DND-41 (cell line): Measurements from ENCODE around the gene ZBTB18.

Source experiments
- ATAC-seq: fragments of 200-7000 bp; cut with Tn5 transposase; 3 replicates; pipeline ENCODE4 v1.9.1; 2021; ENCODE audit warnings: low read depth; ENCODE audit not compliant: insufficient read depth
- DNase-seq: peaks from one replicate; pipeline ENCODE4 v3.0.0-alpha.2; 2020
- H2AFZ ChIP-seq: 2 replicates; pipeline ENCODE4 v1.6.0; 2012; ENCODE audit warnings: low read depth, low read length
- H3K27ac ChIP-seq: 2 replicates; pipeline ENCODE4 v1.5.1; 2012; ENCODE audit warnings: low read length, inconsistent platforms
- H3K27me3 ChIP-seq: fragments of 200-600 bp; sonication (generic); 2 replicates; pipeline ENCODE4 v1.6.0; 2012; ENCODE audit warnings: low read length, mild to moderate bottlenecking, inconsistent platforms; ENCODE audit not compliant: insufficient read depth, poor library complexity
- H3K36me3 ChIP-seq: 2 replicates; pipeline ENCODE4 v1.5.1; 2012; ENCODE audit warnings: low read length, inconsistent platforms; ENCODE audit not compliant: insufficient read depth
- H3K4me1 ChIP-seq: 2 replicates; pipeline ENCODE4 v1.5.1; 2012; ENCODE audit warnings: mild to moderate bottlenecking, low read length; ENCODE audit not compliant: insufficient read depth
- H3K4me2 ChIP-seq: 2 replicates; pipeline ENCODE4 v1.6.0; 2012; ENCODE audit warnings: mild to moderate bottlenecking, moderate library complexity, low read length, inconsistent platforms; ENCODE audit not compliant: insufficient read depth
- H3K4me3 ChIP-seq, 2 experiments: fragments of 200-600 bp in 1 of 2; shearing (Covaris generic) in 1 of 2; 2 replicates each; pipeline ENCODE4 v1.5.1; 2012 to 2016; ENCODE audit warnings: inconsistent platforms in 2 of 2, low read length in 2 of 2, mild to moderate bottlenecking in 2 of 2, low read depth in 1 of 2, moderate library complexity in 1 of 2
- H3K79me2 ChIP-seq: 2 replicates; pipeline ENCODE4 v1.6.0; 2012; ENCODE audit warnings: low read length, inconsistent platforms; ENCODE audit not compliant: insufficient read depth
- H3K9ac ChIP-seq: 2 replicates; pipeline ENCODE4 v1.6.0; 2012; ENCODE audit warnings: low read depth, mild to moderate bottlenecking, inconsistent platforms, low read length, moderate library complexity
- H3K9me3 ChIP-seq: 2 replicates; pipeline ENCODE4 v1.5.1; 2012; ENCODE audit warnings: low read length, moderate library complexity, mild to moderate bottlenecking, inconsistent platforms; ENCODE audit not compliant: insufficient read depth, severe bottlenecking
- H4K20me1 ChIP-seq: 2 replicates; pipeline ENCODE4 v1.6.0; 2012; ENCODE audit warnings: low read length; ENCODE audit not compliant: insufficient read depth
- CTCF ChIP-seq: IDR thresholded peaks from 2 replicates; pipeline ENCODE4 v1.5.1; 2012; ENCODE audit warnings: borderline replicate concordance, low read length, moderate library complexity, mild to moderate bottlenecking; ENCODE audit not compliant: poor library complexity, severe bottlenecking; ENCODE audit errors: extremely low read depth
- EZH2 ChIP-seq: IDR thresholded peaks from 3 replicates; pipeline ENCODE4 v1.6.1; 2012; ENCODE audit warnings: borderline replicate concordance, low read depth, mild to moderate bottlenecking, moderate library complexity, low read length, inconsistent platforms; ENCODE audit not compliant: severe bottlenecking

The ZBTB18 gene

GRCh38 chr1:244096066-244096610, 45.1 kb downstream of the ZBTB18 start:
- Histone ChIP-seq H3K4me1 (peaks cover 6% of the 10 kb centered on the region), H3K9ac (no peak overlapping the region)

GRCh38 chr1:244096691-244097090, 45.6 kb downstream of the ZBTB18 start:
- H2AFZ ChIP-seq = no peak overlapping the region
- no peak overlapping the region for H3K4me3 ChIP-seq
- H3K4me2 ChIP-seq = no peak overlapping the region
- H3K36me3 ChIP-seq = no peaks in the 10 kb centered on the region
- no peaks in the 10 kb centered on the region for H3K9me3 ChIP-seq
- ATAC-seq = no peak
- H3K27ac ChIP-seq = no peak overlapping the region
- TF ChIP-seq EZH2 (no peak), CTCF (no peak)
- peaks cover 12% of the 10 kb centered on the region for H3K27me3 ChIP-seq
- H3K79me2 ChIP-seq = no peaks in the 10 kb centered on the region
- H4K20me1 ChIP-seq = no peaks in the 10 kb centered on the region
- no peak overlapping the region for H3K9ac ChIP-seq
- DNase-seq = no peak
- H3K4me1 ChIP-seq = peaks cover 7% of the 10 kb centered on the region

More at GRCh38 chr1:244096066-244096610, 45.1 kb downstream of the ZBTB18 start:
- ATAC-seq (no peak), DNase-seq (no peak)
- TF ChIP-seq CTCF = no peak
- TF ChIP-seq EZH2 = no peak
- H3K9me3 ChIP-seq = no peaks in the 10 kb centered on the region
- no peaks in the 10 kb centered on the region for H3K36me3 ChIP-seq
- no peak overlapping the region for H2AFZ ChIP-seq
- H3K4me2 ChIP-seq = no peak overlapping the region
- no peaks in the 10 kb centered on the region for H3K79me2 ChIP-seq
- no peak overlapping the region for H3K4me3 ChIP-seq
- H4K20me1 ChIP-seq = no peaks in the 10 kb centered on the region
- H3K27ac ChIP-seq = no peak overlapping the region
- H3K27me3 ChIP-seq = peaks cover 12% of the 10 kb centered on the region

- H3K4me1 ChIP-seq = peaks cover 7% of the 10 kb centered on the region
- H3K4me3 ChIP-seq = no peak overlapping the region
- no peak for DNase-seq
- no peak overlapping the region for H3K4me2 ChIP-seq
- ATAC-seq = no peak
- H2AFZ ChIP-seq = no peak overlapping the region
- H3K27ac ChIP-seq = no peak overlapping the region
- no peak for TF ChIP-seq CTCF
- TF ChIP-seq EZH2 = no peak
- H4K20me1 ChIP-seq = no peaks in the 10 kb centered on the region
- peaks cover 12% of the 10 kb centered on the region for H3K27me3 ChIP-seq
- H3K9ac ChIP-seq = no peak overlapping the region
- no peaks in the 10 kb centered on the region for H3K79me2 ChIP-seq
- H3K9me3 ChIP-seq = no peaks in the 10 kb centered on the region
- no peaks in the 10 kb centered on the region for H3K36me3 ChIP-seq
These were observed 46.7 kb downstream of the ZBTB18 start for GRCh38 chr1:244097523-244098405.
